ENCODE data around the gene GMCL2. TPM values are rescaled to one million over a fixed set of nuclear protein-coding genes. Genes with fewer than 3 reads are reported as not detected.

The GMCL2 gene
- total RNA-seq, 1 experiment from 2014 or later: not detected

- Histone ChIP-seq H3K36me3 (peaks cover 88% of the 10 kb centered on the region), H3K4me3 (no peak overlapping the region), H3K27me3 (replicated peaks) (no peaks in the 10 kb centered on the region), H3K9me3 (replicated peaks) (no peaks in the 10 kb centered on the region), H3K4me1 (replicated peaks) (no peaks in the 10 kb centered on the region), H3K27ac (no peak overlapping the region)
- DNase-seq (ENCODE audit: low read depth in 1 of 2, low spot score in 2 of 2): no peak
These were observed 27.1 kb upstream of the GMCL2 start for GRCh38 chr5:178214160-178214803.

- Histone ChIP-seq H3K36me3 (peaks cover 93% of the 10 kb centered on the region), H3K4me3 (no peak overlapping the region), H3K27me3 (replicated peaks) (no peaks in the 10 kb centered on the region), H3K9me3 (replicated peaks) (no peaks in the 10 kb centered on the region), H3K27ac (no peak overlapping the region), H3K4me1 (replicated peaks) (no peaks in the 10 kb centered on the region)
- no peak for DNase-seq (ENCODE audit: low read depth in 1 of 2, low spot score in 2 of 2)
These were observed 26.6 kb upstream of the GMCL2 start for GRCh38 chr5:178213748-178214151.

GRCh38 chr5:178213003-178213461, 25.9 kb upstream of the GMCL2 start:
- Histone ChIP-seq H3K36me3 (peaks cover 94% of the 10 kb centered on the region), H3K4me1 (replicated peaks) (no peaks in the 10 kb centered on the region), H3K4me3 (no peak overlapping the region), H3K9me3 (replicated peaks) (no peaks in the 10 kb centered on the region), H3K27ac (no peak overlapping the region), H3K27me3 (replicated peaks) (no peaks in the 10 kb centered on the region)
- DNase-seq (ENCODE audit: low read depth in 1 of 2, low spot score in 2 of 2): no peak

GRCh38 chr5:178212241-178213002, 25.3 kb upstream of the GMCL2 start:
- no peaks in the 10 kb centered on the region for H3K4me1 ChIP-seq (replicated peaks)
- no peaks in the 10 kb centered on the region for H3K9me3 ChIP-seq (replicated peaks)
- H3K27me3 ChIP-seq (replicated peaks): no peaks in the 10 kb centered on the region
- H3K36me3 ChIP-seq: peaks cover 100% of the 10 kb centered on the region
- no peak overlapping the region for H3K4me3 ChIP-seq
- H3K27ac ChIP-seq: no peak overlapping the region
- no peak for DNase-seq (ENCODE audit: low read depth in 1 of 2, low spot score in 2 of 2)

- no peak for DNase-seq (ENCODE audit: low read depth in 1 of 2, low spot score in 2 of 2)
- no peaks in the 10 kb centered on the region for H3K9me3 ChIP-seq (replicated peaks)
- H3K4me1 ChIP-seq (replicated peaks): peaks cover 9% of the 10 kb centered on the region
- peaks cover 100% of the 10 kb centered on the region for H3K36me3 ChIP-seq
- H3K4me3 ChIP-seq: no peak overlapping the region
- H3K27me3 ChIP-seq (replicated peaks): no peaks in the 10 kb centered on the region
- no peak overlapping the region for H3K27ac ChIP-seq
These were observed 24.2 kb upstream of the GMCL2 start for GRCh38 chr5:178211095-178212048.

- no peaks in the 10 kb centered on the region for H3K27me3 ChIP-seq (replicated peaks)
- no peak for DNase-seq (ENCODE audit: low read depth in 1 of 2, low spot score in 2 of 2)
- H3K36me3 ChIP-seq: peaks cover 100% of the 10 kb centered on the region
- no peaks in the 10 kb centered on the region; the same call in 1 of the 2 replicates for H3K9me3 ChIP-seq (replicated peaks)
- H3K4me3 ChIP-seq: no peak overlapping the region
- peaks cover 16% of the 10 kb centered on the region for H3K4me1 ChIP-seq (replicated peaks)
- no peak overlapping the region for H3K27ac ChIP-seq
These were observed 23.5 kb upstream of the GMCL2 start for GRCh38 chr5:178210686-178211085.

- H3K27ac ChIP-seq: no peak overlapping the region
- DNase-seq (ENCODE audit: low read depth in 1 of 2, low spot score in 2 of 2): no peak
- no peaks in the 10 kb centered on the region; the same call in none of the 2 replicates for H3K9me3 ChIP-seq (replicated peaks)
- H3K36me3 ChIP-seq: peaks cover 100% of the 10 kb centered on the region
- H3K27me3 ChIP-seq (replicated peaks): no peaks in the 10 kb centered on the region
- no peak overlapping the region for H3K4me3 ChIP-seq
- peaks cover 16% of the 10 kb centered on the region for H3K4me1 ChIP-seq (replicated peaks)
These were observed 22.9 kb upstream of the GMCL2 start for GRCh38 chr5:178210073-178210535.

- peaks cover 100% of the 10 kb centered on the region for H3K36me3 ChIP-seq
- DNase-seq (ENCODE audit: low read depth in 1 of 2, low spot score in 2 of 2): no peak
These were observed 22.3 kb upstream of the GMCL2 start for GRCh38 chr5:178209334-178210072.

GRCh38 chr5:178208540-178209227, 21.5 kb upstream of the GMCL2 start:
- DNase-seq (ENCODE audit: low read depth in 1 of 2, low spot score in 2 of 2): no peak
- Histone ChIP-seq H3K27me3 (replicated peaks) (no peaks in the 10 kb centered on the region), H3K27ac (no peak overlapping the region), H3K36me3 (peaks cover 94% of the 10 kb centered on the region), H3K4me3 (no peak overlapping the region), H3K9me3 (replicated peaks) (peaks cover 4% of the 10 kb centered on the region), H3K4me1 (replicated peaks) (peaks cover 21% of the 10 kb centered on the region)

More at GRCh38 chr5:178209334-178210072, 22.3 kb upstream of the GMCL2 start:
- Histone ChIP-seq H3K4me3 (no peak overlapping the region), H3K27ac (no peak overlapping the region), H3K4me1 (replicated peaks) (peaks cover 16% of the 10 kb centered on the region), H3K9me3 (replicated peaks) (peaks cover 3% of the 10 kb centered on the region), H3K27me3 (replicated peaks) (no peaks in the 10 kb centered on the region)

GRCh38 chr5:178207917-178208280, 20.7 kb upstream of the GMCL2 start:
- Histone ChIP-seq H3K9me3 (replicated peaks) (peaks cover 4% of the 10 kb centered on the region), H3K27ac (no peak overlapping the region), H3K27me3 (replicated peaks) (no peaks in the 10 kb centered on the region), H3K36me3 (peaks cover 86% of the 10 kb centered on the region), H3K4me3 (no peak overlapping the region), H3K4me1 (replicated peaks) (peaks cover 21% of the 10 kb centered on the region)
- no peak for DNase-seq (ENCODE audit: low read depth in 1 of 2, low spot score in 2 of 2)

- no peak overlapping the region; the same call in 1 of the 2 replicates for H3K4me3 ChIP-seq
- no peak overlapping the region for H3K27ac ChIP-seq
- peaks cover 21% of the 10 kb centered on the region for H3K4me1 ChIP-seq (replicated peaks)
- H3K27me3 ChIP-seq (replicated peaks): no peaks in the 10 kb centered on the region
- H3K36me3 ChIP-seq: peaks cover 80% of the 10 kb centered on the region
- peaks cover 4% of the 10 kb centered on the region for H3K9me3 ChIP-seq (replicated peaks)
- no peak for DNase-seq (ENCODE audit: low read depth in 1 of 2, low spot score in 2 of 2)
These were observed 20.2 kb upstream of the GMCL2 start for GRCh38 chr5:178207183-178207916.
